GM12864 (cell line): ENCODE measurements around the gene MBL2.

Source experiments
- DNase-seq: peaks from one replicate; pipeline ENCODE4 v3.0.0-alpha.2; 2011; ENCODE audit warnings: low read depth
- H3K4me3 ChIP-seq: 2 replicates; pipeline ENCODE4 v1.5.1; 2011; ENCODE audit warnings: mild to moderate bottlenecking, low read depth, low read length, control low read depth
- TF ChIP-seq, protein P1 (sequence below): IDR thresholded peaks from 2 replicates; pipeline ENCODE4 v1.5.1; 2011; ENCODE audit warnings: low read depth, mild to moderate bottlenecking, moderate library complexity, low read length, control low read depth, inconsistent platforms; ENCODE audit errors: missing control alignments

MBL2 gene

DNA sequence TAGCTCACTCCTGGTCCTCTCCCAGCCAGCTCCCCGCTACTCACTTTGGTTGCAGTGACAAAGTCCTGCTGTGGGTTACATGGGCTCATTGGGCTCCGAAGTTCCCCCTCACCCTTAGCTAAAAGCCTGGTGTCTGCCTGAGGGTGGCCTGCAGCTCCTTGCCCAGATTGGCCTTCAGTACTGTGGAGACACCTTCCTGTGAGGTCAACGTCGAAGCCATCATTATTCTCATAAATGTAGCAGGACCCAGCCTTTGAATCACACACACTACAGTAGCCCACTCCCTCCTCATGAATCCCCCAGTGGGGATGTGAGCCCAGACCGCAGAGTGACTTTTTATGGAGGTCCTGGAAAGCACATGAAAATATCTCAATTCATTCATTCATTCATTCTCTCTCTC is 10.5 kb downstream of the MBL2 start:
- no peak for DNase-seq
- no peak overlapping the region for H3K4me3 ChIP-seq
- TF ChIP-seq, protein P1, sequence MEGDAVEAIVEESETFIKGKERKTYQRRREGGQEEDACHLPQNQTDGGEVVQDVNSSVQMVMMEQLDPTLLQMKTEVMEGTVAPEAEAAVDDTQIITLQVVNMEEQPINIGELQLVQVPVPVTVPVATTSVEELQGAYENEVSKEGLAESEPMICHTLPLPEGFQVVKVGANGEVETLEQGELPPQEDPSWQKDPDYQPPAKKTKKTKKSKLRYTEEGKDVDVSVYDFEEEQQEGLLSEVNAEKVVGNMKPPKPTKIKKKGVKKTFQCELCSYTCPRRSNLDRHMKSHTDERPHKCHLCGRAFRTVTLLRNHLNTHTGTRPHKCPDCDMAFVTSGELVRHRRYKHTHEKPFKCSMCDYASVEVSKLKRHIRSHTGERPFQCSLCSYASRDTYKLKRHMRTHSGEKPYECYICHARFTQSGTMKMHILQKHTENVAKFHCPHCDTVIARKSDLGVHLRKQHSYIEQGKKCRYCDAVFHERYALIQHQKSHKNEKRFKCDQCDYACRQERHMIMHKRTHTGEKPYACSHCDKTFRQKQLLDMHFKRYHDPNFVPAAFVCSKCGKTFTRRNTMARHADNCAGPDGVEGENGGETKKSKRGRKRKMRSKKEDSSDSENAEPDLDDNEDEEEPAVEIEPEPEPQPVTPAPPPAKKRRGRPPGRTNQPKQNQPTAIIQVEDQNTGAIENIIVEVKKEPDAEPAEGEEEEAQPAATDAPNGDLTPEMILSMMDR, result no peak

DNA sequence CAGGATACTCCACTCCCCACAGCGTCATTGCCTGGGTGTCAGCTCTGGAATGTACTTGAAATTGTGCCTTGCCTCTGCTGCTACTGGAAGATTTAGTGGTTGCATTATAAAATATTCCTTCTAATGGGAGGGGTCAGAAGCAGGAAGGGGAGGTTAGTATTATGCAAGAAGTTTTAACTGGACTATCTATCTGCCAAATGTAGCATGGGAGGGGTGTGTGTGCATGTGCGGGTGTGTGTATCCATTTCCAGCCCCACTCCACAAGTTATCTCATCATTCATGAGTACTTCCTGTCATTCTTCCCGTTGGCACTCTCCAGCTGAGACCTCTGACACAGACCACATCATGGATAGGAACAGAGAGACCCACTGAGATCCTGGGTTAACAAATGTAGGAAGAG is 13.4 kb downstream of the MBL2 start:
- DNase-seq, result no peak
- H3K4me3 ChIP-seq, result no peak overlapping the region
- TF ChIP-seq, protein P1, result no peak

DNA sequence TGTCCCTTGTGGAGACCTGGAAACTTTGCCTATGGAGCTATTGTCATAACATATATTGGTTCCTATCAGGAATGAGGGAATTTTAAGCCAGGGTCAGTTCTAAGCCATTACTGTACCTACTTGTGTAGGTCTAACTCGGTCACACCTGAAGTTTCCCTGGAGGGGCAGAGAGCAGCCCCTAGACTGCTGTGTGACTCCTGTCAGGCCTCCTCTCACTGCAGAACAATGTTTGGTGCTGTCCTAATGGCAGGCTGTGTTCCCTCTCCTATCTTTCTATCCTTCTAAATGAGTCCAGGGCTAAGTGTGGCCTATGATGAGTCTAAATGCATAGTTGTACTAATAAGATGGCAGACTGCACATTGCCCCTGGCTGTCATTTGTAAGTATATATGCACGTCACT is 14.2 kb downstream of the MBL2 start:
- no peak overlapping the region for H3K4me3 ChIP-seq
- TF ChIP-seq, protein P1, result no peak
- DNase-seq, result no peak

DNA sequence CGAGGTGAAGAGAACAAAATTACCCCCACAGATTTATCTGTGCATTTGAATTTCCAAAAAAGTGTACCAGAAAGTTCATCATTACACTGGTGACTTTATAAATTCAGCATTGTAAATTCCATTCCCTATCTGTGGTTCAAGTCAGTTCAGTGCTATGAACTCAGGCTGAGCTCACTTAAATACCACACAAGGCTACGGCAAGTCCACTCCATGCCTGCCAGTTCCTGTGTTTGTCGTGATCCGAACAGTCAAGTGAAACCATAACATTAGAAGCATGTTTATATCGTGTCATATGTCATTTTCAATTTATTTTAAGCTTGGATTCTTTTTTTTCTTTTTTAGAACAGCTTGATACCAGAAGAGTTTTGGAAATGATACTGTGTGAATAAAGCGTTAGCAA is 14.8 kb downstream of the MBL2 start:
- TF ChIP-seq, protein P1, result no peak
- H3K4me3 ChIP-seq, result no peak overlapping the region
- DNase-seq, result no peak

DNA sequence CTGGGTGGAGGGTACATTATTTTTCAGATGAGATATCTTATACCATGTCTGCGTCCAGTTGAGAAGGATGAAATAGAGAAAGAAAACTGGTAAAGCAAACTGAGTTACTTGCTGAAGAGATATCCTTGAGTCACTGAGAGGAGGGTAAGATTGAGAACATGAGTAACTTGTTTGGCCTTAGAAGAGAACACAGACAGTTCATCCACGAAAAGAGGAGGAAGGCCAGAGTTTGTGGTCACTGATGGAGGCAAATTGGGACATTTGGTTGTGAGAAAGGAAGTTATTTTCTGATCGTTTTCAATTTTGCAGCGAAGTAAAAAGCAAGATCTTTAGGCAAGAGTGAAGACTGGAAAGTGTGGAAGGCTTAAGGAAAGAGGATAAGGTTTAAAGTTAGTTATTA is 15.6 kb downstream of the MBL2 start:
- no peak overlapping the region for H3K4me3 ChIP-seq
- no peak for DNase-seq
- TF ChIP-seq, protein P1, result no peak

DNA sequence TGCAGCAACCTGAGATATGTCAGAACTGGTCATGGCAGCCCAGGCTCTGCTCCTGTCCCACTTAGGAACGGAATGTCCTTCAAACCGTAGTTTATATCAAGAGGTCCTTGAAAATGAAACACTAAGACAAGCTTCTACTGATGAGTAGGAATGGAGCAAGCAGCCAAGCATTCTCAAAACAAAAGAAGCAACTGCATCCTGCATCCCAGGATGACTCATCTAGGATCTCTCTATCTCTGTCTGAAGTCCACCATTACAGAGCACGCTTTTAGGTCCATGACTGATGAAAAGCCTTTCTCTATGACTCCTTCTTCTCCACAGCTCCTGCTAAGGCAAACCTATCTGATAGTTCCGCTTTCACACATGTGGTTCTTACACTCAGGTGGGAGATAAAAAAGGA is 16.3 kb downstream of the MBL2 start:
- DNase-seq, result no peak
- no peak overlapping the region for H3K4me3 ChIP-seq
- TF ChIP-seq, protein P1, result no peak

DNA sequence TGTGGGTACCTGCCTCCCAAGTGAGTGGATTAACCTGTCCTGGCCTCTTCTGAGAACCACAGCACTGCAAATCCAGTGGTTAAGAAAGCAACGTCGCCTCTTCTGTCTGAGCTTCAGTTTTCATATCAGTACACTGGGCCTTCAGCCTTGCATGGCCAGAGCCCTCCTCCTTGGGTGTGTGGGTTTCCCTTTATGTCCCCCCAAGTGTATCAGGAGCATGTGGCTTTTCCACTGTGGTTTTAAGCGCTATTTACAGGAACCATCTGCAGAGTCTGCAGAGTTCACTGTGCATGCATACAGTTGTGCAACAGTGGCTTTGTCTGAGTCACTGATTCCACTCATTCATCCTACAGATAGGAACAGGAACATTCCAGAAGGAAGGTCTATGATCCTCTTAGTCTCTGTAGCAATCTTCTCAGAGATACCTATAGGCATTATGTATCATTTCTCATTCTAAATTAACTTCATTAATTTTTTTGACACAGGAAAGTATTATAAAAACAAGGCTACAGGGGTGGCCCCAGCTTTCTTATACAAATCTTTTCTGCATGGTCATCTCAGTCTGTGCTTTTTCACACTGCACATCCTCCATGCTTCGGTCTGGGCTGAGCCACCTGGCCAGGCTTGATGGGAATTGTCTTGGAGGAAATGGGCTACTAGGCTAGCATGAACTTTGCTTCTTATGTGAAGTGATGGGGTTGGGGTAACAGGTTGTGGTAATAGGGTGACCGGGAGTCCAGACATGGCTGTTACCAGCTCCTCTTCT is 17.1 kb downstream of the MBL2 start:
- no peak overlapping the region for H3K4me3 ChIP-seq
- DNase-seq, result no peak
- TF ChIP-seq, protein P1, result no peak
